Trophoblast cell (in vitro differentiated cells and primary cell): Measurements from ENCODE around the gene FSCN2.

ENCODE experiments used
- DNase-seq, 2 donors: peaks; one replicate each; pipeline ENCODE4 v3.0.0-alpha.2; 2016
- H2AFZ ChIP-seq: 2 replicates; pipeline ENCODE4 v1.6.1; 2013; ENCODE audit warnings: low read length, moderate library complexity, mild to moderate bottlenecking; ENCODE audit not compliant: insufficient read depth, poor library complexity
- H2AK5ac ChIP-seq: 2 replicates; pipeline ENCODE4 v1.6.1; 2013; ENCODE audit warnings: mild to moderate bottlenecking, low read length
- H2BK120ac ChIP-seq: 2 replicates; pipeline ENCODE4 v1.6.1; 2013; ENCODE audit warnings: low read length, mild to moderate bottlenecking, moderate library complexity; ENCODE audit not compliant: insufficient read depth, poor library complexity
- H2BK12ac ChIP-seq: 2 replicates; pipeline ENCODE4 v1.6.1; 2013; ENCODE audit warnings: mild to moderate bottlenecking, low read length, moderate library complexity
- H2BK5ac ChIP-seq: 2 replicates; pipeline ENCODE4 v1.6.1; 2013; ENCODE audit warnings: low read length, low read depth, moderate library complexity, mild to moderate bottlenecking; ENCODE audit not compliant: poor library complexity
- H3K14ac ChIP-seq: 2 replicates; pipeline ENCODE4 v1.6.1; 2013; ENCODE audit warnings: mild to moderate bottlenecking, low read length
- H3K18ac ChIP-seq: 2 replicates; pipeline ENCODE4 v1.6.1; 2013; ENCODE audit warnings: mild to moderate bottlenecking, low read length
- H3K23ac ChIP-seq: 2 replicates; pipeline ENCODE4 v1.6.1; 2013; ENCODE audit warnings: low read length
- H3K27ac ChIP-seq: 2 replicates; pipeline ENCODE4 v1.5.1; 2013; ENCODE audit warnings: low read depth, mild to moderate bottlenecking, inconsistent platforms, low read length, moderate library complexity
- H3K27me3 ChIP-seq: 2 replicates; pipeline ENCODE4 v1.6.1; 2013; ENCODE audit warnings: inconsistent platforms, mild to moderate bottlenecking, low read length, moderate library complexity; ENCODE audit not compliant: insufficient read depth
- H3K36me3 ChIP-seq, 2 experiments: 1 replicate in 1 of 2; 2 replicates in 1 of 2; pipeline ENCODE4 v1.6.1; 2013; ENCODE audit warnings: low read length in 2 of 2, mild to moderate bottlenecking in 2 of 2, moderate library complexity in 1 of 2; ENCODE audit not compliant: insufficient read depth in 2 of 2, control insufficient read depth in 1 of 2
- H3K4ac ChIP-seq: 2 replicates; pipeline ENCODE4 v1.6.1; 2013; ENCODE audit warnings: low read depth, mild to moderate bottlenecking, low read length, moderate library complexity
- H3K4me1 ChIP-seq, 2 experiments: 1 replicate in 1 of 2; 2 replicates in 1 of 2; pipeline ENCODE4 v1.6.1; 2013; ENCODE audit warnings: low read length in 2 of 2, mild to moderate bottlenecking in 2 of 2, moderate library complexity in 1 of 2; ENCODE audit not compliant: insufficient read depth in 2 of 2, control insufficient read depth in 1 of 2
- H3K4me2 ChIP-seq: 2 replicates; pipeline ENCODE4 v1.6.1; 2013; ENCODE audit warnings: inconsistent platforms, mild to moderate bottlenecking, low read length, moderate library complexity
- H3K4me3 ChIP-seq: 2 replicates; pipeline ENCODE4 v1.5.1; 2013; ENCODE audit warnings: mild to moderate bottlenecking, low read depth, low read length, inconsistent platforms
- H3K79me1 ChIP-seq: one replicate; pipeline ENCODE4 v1.6.1; 2013; ENCODE audit warnings: low read length
- H3K79me2 ChIP-seq: 2 replicates; pipeline ENCODE4 v1.6.1; 2013; ENCODE audit warnings: low read length, mild to moderate bottlenecking; ENCODE audit not compliant: control insufficient read depth, insufficient read depth, poor library complexity
- H3K9ac ChIP-seq: 2 replicates; pipeline ENCODE4 v1.6.1; 2013; ENCODE audit warnings: mild to moderate bottlenecking, low read length
- H3K9me3 ChIP-seq: 2 replicates; pipeline ENCODE4 v1.6.1; 2013; ENCODE audit warnings: low read depth, mild to moderate bottlenecking, control low read depth, inconsistent platforms, low read length; ENCODE audit not compliant: insufficient read depth
- H4K12ac ChIP-seq: 2 replicates; pipeline ENCODE4 v1.6.1; 2013; ENCODE audit warnings: low read depth, mild to moderate bottlenecking, low read length, moderate library complexity
- H4K8ac ChIP-seq: 2 replicates; pipeline ENCODE4 v1.6.1; 2013; ENCODE audit warnings: low read depth, mild to moderate bottlenecking, low read length, moderate library complexity
- H4K91ac ChIP-seq: one replicate; pipeline ENCODE4 v1.6.1; 2013; ENCODE audit warnings: low read depth, mild to moderate bottlenecking, low read length, moderate library complexity
- WGBS: extraction: QIAGEN DNeasy Blood & Tissue Kit; methylation state at CpG from one replicate; pipeline ENCODE4 v1.1.7; 2013; ENCODE audit warnings: missing lambda C conversion rate; ENCODE audit not compliant: insufficient read length, insufficient coverage; ENCODE audit errors: extremely low coverage; 5-methylcytosine and 5-hydroxymethylcytosine counted together

The FSCN2 gene

DNA sequence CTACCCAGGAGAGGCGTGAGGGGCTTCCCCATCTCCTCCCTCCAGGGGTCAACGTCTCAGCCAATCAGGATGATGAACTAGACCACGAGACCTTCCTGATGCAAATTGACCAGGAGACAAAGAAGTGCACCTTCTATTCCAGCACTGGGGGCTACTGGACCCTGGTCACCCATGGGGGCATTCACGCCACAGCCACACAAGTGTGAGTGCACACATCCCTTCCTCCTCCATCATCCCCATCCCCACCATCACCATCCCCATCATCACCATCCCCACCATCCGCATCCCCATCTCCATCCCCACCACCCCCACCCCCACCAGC, 6.8 kb downstream of the FSCN2 start:
- 100% methylated on average over 1 of the region's 5 CpGs for WGBS

DNA sequence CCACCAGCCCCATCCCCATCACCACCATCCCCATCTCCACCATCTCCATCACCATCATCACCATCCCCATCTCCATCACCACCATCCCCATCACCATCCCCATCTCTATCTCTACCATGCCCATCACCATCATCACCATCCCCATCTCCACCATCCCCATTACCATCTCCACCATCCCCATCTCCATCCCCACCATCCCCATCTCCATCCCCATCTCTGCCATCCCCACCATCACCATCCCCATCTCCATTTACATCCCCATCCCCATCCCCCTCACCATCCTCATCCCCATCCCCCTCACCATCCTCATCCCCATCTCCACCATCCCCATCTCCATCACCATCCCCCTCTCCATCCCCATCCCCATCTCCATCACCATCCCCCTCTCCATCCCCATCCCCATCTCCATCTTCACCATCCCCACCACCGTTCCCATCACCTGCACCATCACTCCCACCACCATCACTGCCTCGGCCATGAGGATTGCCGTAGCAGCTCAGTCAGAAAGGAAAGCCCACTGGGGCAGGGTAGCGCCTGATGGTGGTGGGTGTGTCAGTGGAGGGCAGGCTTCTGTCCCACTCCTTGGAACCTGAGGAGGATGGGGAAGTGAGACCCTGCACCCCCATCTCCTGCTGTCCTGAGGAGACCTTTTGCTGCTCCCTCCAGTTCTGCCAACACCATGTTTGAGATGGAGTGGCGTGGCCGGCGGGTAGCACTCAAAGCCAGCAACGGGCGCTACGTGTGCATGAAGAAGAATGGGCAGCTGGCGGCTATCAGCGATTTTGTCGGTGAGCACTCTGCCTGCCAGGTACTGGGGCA, 7.5 kb downstream of the FSCN2 start:
- H4K12ac ChIP-seq: no peak overlapping the region
- no peak overlapping the region for H2BK12ac ChIP-seq
- no peak overlapping the region for H3K14ac ChIP-seq
- H3K79me2 ChIP-seq: no peaks in the 10 kb centered on the region
- H4K8ac ChIP-seq: no peak overlapping the region
- peaks cover 10 to 12% of the 10 kb centered on the region in 2 experiments for H3K36me3 ChIP-seq
- no peak overlapping the region for H3K18ac ChIP-seq
- H3K4ac ChIP-seq: no peak overlapping the region
- no peak overlapping the region for H4K91ac ChIP-seq
- H3K4me1 ChIP-seq: peaks cover 0 to 1% of the 10 kb centered on the region in 2 experiments
- H3K79me1 ChIP-seq: no peaks in the 10 kb centered on the region
- no peak for DNase-seq
- no peak overlapping the region for H2AK5ac ChIP-seq
- H3K27ac ChIP-seq: no peak overlapping the region
- no peak overlapping the region for H2AFZ ChIP-seq
- peaks cover 10% of the 10 kb centered on the region for H3K27me3 ChIP-seq
- no peak overlapping the region for H3K4me3 ChIP-seq
- no peak overlapping the region for H2BK120ac ChIP-seq
- no peak overlapping the region for H3K9ac ChIP-seq
- no peak overlapping the region for H3K4me2 ChIP-seq
- peaks cover 15% of the 10 kb centered on the region for H3K9me3 ChIP-seq
- H3K23ac ChIP-seq: no peak overlapping the region
- WGBS: no CpG with 5 or more reads among the region's 13 CpGs
- no peak overlapping the region for H2BK5ac ChIP-seq

More for the DNA sequence above, 6.8 kb downstream of the FSCN2 start:
- Histone ChIP-seq H4K12ac (no peak overlapping the region), H3K79me2 (no peaks in the 10 kb centered on the region), H3K27ac (no peak overlapping the region), H3K4me1 (peaks cover 0 to 1% of the 10 kb centered on the region in 2 experiments), H3K36me3 (peaks cover 3 to 5% of the 10 kb centered on the region in 2 experiments), H3K23ac (no peak overlapping the region), H3K4me3 (no peak overlapping the region), H2AK5ac (no peak overlapping the region), H3K9ac (no peak overlapping the region), H2BK12ac (no peak overlapping the region), H3K9me3 (peaks cover 17% of the 10 kb centered on the region), H2BK120ac (no peak overlapping the region), H2AFZ (no peak overlapping the region), H4K91ac (no peak overlapping the region), H3K4me2 (no peak overlapping the region), H3K14ac (no peak overlapping the region), H4K8ac (no peak overlapping the region), H3K4ac (no peak overlapping the region), H3K18ac (no peak overlapping the region), H2BK5ac (no peak overlapping the region), H3K79me1 (no peaks in the 10 kb centered on the region), H3K27me3 (peaks cover 10% of the 10 kb centered on the region)
- no peak for DNase-seq

DNA sequence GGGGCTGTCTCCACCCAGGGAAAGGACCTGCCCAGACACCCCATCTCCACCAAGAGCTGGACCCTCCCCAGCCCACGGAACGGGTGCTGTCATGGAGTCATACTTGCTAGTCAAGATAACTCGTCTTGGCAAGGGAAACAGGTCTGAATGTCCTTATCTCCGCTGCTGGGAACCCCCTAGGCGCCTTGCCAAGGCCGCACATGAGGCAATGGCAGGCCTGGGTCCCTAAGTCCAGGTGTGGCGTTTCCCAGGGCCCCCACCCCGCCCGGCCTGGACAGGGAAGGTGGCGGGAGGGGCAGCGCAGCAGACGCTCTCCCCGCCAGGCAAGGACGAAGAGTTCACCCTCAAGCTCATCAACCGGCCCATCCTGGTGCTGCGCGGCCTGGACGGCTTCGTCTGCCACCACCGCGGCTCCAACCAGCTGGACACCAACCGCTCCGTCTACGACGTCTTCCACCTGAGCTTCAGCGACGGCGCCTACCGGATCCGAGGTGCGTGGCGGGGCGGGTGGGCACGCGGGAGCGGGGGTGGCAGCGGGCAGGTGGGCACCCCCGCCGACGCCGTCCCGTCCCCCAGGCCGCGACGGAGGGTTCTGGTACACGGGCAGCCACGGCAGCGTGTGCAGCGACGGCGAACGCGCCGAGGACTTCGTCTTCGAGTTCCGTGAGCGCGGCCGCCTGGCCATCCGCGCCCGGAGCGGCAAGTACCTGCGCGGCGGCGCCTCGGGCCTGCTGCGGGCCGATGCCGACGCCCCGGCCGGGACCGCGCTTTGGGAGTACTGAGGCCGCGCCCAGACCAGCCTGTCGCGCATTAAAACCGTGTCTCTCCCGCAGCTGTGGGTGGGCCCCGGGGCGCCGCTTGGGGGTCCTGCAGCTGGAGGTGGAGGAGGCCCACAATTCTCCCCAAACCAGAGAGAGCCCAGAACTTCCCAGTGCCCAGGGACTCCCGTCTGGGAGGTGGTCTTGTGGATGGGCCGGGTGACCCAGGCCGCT, 8.4 kb downstream of the FSCN2 start:
- no peak overlapping the region for H4K8ac ChIP-seq
- H3K79me2 ChIP-seq: no peaks in the 10 kb centered on the region
- H3K4me3 ChIP-seq: no peak overlapping the region
- H2AFZ ChIP-seq: no peak overlapping the region
- no peak overlapping the region for H2BK12ac ChIP-seq
- peak in 1 of 2 donors; percentile 41 for DNase-seq
- H3K14ac ChIP-seq: no peak overlapping the region
- peaks cover 8% of the 10 kb centered on the region for H3K9me3 ChIP-seq
- H2BK120ac ChIP-seq: no peak overlapping the region
- peaks cover 10% of the 10 kb centered on the region for H3K27me3 ChIP-seq
- no peak overlapping the region for H2AK5ac ChIP-seq
- peaks cover 18 to 21% of the 10 kb centered on the region in 2 experiments for H3K36me3 ChIP-seq
- H3K79me1 ChIP-seq: no peaks in the 10 kb centered on the region
- H3K23ac ChIP-seq: no peak overlapping the region
- peaks cover 0 to 1% of the 10 kb centered on the region in 2 experiments for H3K4me1 ChIP-seq
- no peak overlapping the region for H3K9ac ChIP-seq
- H3K4ac ChIP-seq: no peak overlapping the region
- H3K27ac ChIP-seq: no peak overlapping the region
- H2BK5ac ChIP-seq: no peak overlapping the region
- no peak overlapping the region for H3K4me2 ChIP-seq
- WGBS: no CpG with 5 or more reads among the region's 89 CpGs
- H3K18ac ChIP-seq: no peak overlapping the region
- no peak overlapping the region for H4K12ac ChIP-seq
- H4K91ac ChIP-seq: no peak overlapping the region

DNA sequence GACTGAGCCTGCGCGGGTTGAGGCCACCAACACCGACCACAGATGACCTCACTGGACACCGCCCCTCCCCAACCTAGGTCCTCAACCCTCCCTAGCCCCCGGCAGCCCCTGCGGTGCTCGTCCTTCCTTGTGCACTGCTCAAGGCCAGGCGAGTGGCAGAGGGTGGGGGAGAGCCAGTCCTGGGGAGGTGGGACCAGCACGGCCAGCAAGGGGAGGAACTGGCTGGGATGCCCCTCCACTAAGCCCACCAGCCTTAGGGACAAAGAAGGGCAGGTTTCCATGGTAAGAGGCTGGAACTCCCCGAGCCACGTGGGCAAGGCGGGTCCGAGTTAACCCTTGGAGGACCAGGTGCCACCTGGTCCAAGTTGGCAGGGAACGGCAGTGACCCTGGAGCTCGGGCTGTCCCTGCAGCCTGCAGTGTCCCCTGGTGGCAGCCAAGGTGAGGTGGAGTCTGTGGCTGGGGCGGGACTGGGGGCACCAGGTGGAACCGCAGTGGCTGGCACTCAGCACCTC, 9.2 kb downstream of the FSCN2 start:
- no peak overlapping the region for H3K4me2 ChIP-seq
- DNase-seq: peak in 1 of 2 donors; percentile 44
- no peak overlapping the region for H3K4ac ChIP-seq
- no peak overlapping the region for H4K8ac ChIP-seq
- no peak overlapping the region for H3K4me3 ChIP-seq
- H4K12ac ChIP-seq: no peak overlapping the region
- no peak overlapping the region for H3K14ac ChIP-seq
- H3K9me3 ChIP-seq: peaks cover 8% of the 10 kb centered on the region
- H3K27me3 ChIP-seq: peaks cover 10% of the 10 kb centered on the region
- H3K27ac ChIP-seq: no peak overlapping the region
- no peak overlapping the region for H2BK12ac ChIP-seq
- H3K9ac ChIP-seq: no peak overlapping the region
- no peak overlapping the region for H2AK5ac ChIP-seq
- H3K79me2 ChIP-seq: no peaks in the 10 kb centered on the region
- H3K23ac ChIP-seq: no peak overlapping the region
- H3K18ac ChIP-seq: no peak overlapping the region
- no peak overlapping the region for H2AFZ ChIP-seq
- no peaks in the 10 kb centered on the region for H3K79me1 ChIP-seq
- peaks cover 20 to 24% of the 10 kb centered on the region in 2 experiments for H3K36me3 ChIP-seq
- no peak overlapping the region for H2BK120ac ChIP-seq
- no peak overlapping the region for H2BK5ac ChIP-seq
- H4K91ac ChIP-seq: no peak overlapping the region
- no CpG with 5 or more reads among the region's 17 CpGs for WGBS
- H3K4me1 ChIP-seq: peaks cover 0 to 1% of the 10 kb centered on the region in 2 experiments
